ENCODE results near the gene SIM1. TPM values are rescaled to one million over a fixed set of nuclear protein-coding genes. Genes with fewer than 3 reads are reported as not detected.
A peak's percentile ranks its signal among the peaks of the same experiment; 100 is the strongest.

The SIM1 gene
- total RNA-seq, 1 experiment from 2014 or later = 0.17 TPM

GRCh38 chr6:100426744-100427338 lies 37.9 kb downstream of the SIM1 start:
- H3K4me3 ChIP-seq (ENCODE audit: low read depth, low read length, poor library complexity, severe bottlenecking) = no peak overlapping the region
- BruUV-seq (replicated peaks) = no TSS peak
- no peak for TF ChIP-seq EZH2 (IDR thresholded peaks at IDR 0.05; ENCODE audit: borderline replicate concordance, low read depth, low read length, poor library complexity, severe bottlenecking)
- TF ChIP-seq CTCF (conservative IDR thresholded peaks at IDR 0.05; ENCODE audit: low read depth, low read length) = no peak
- ChIA-PET CTCF (no interaction called here), POLR2A (ENCODE audit: low non-redundant PET) (no interaction called here)
- H3K27ac ChIP-seq (ENCODE audit: low read depth, low read length, poor library complexity, severe bottlenecking) = no peak overlapping the region
- no peaks in the 10 kb centered on the region for H3K27me3 ChIP-seq (replicated peaks; ENCODE audit: insufficient read depth, low read depth, low read length, poor library complexity)
- H3K36me3 ChIP-seq (ENCODE audit: insufficient read depth, low read length, poor library complexity, severe bottlenecking) = no peaks in the 10 kb centered on the region
- H3K9me3 ChIP-seq (ENCODE audit: low read depth, low read length, poor library complexity, severe bottlenecking) = no peaks in the 10 kb centered on the region
- peaks cover 4% of the 10 kb centered on the region for H3K4me1 ChIP-seq (ENCODE audit: insufficient read depth, low read length, poor library complexity, severe bottlenecking)
- DNase-seq (ENCODE audit: low spot score) = no peak
- intact Hi-C loops (cut with micrococcal nuclease; ENCODE audit: unreplicated experiment) = no loop called here

- ChIA-PET POLR2A (ENCODE audit: low non-redundant PET) (no interaction called here), CTCF (no interaction called here)
- DNase-seq (ENCODE audit: low spot score) = peak; percentile 13
- Histone ChIP-seq H3K27me3 (replicated peaks; ENCODE audit: insufficient read depth, low read depth, low read length, poor library complexity) (no peaks in the 10 kb centered on the region), H3K27ac (ENCODE audit: low read depth, low read length, poor library complexity, severe bottlenecking) (no peak overlapping the region), H3K4me3 (ENCODE audit: low read depth, low read length, poor library complexity, severe bottlenecking) (no peak overlapping the region), H3K36me3 (ENCODE audit: insufficient read depth, low read length, poor library complexity, severe bottlenecking) (no peaks in the 10 kb centered on the region), H3K4me1 (ENCODE audit: insufficient read depth, low read length, poor library complexity, severe bottlenecking) (peaks cover 4% of the 10 kb centered on the region), H3K9me3 (ENCODE audit: low read depth, low read length, poor library complexity, severe bottlenecking) (no peaks in the 10 kb centered on the region)
- BruUV-seq (replicated peaks) = no TSS peak
- intact Hi-C loops (cut with micrococcal nuclease; ENCODE audit: unreplicated experiment) = no loop called here
- no peak for TF ChIP-seq CTCF (conservative IDR thresholded peaks at IDR 0.05; ENCODE audit: low read depth, low read length)
- no peak for TF ChIP-seq EZH2 (IDR thresholded peaks at IDR 0.05; ENCODE audit: borderline replicate concordance, low read depth, low read length, poor library complexity, severe bottlenecking)
Measured at GRCh38 chr6:100426241-100426640, 38.5 kb downstream of the SIM1 start.

GRCh38 chr6:100420711-100421110 lies 44.0 kb downstream of the SIM1 start:
- no peak for TF ChIP-seq EZH2 (IDR thresholded peaks at IDR 0.05; ENCODE audit: borderline replicate concordance, low read depth, low read length, poor library complexity, severe bottlenecking)
- no peak for TF ChIP-seq CTCF (conservative IDR thresholded peaks at IDR 0.05; ENCODE audit: low read depth, low read length)
- no peaks in the 10 kb centered on the region for H3K27me3 ChIP-seq (replicated peaks; ENCODE audit: insufficient read depth, low read depth, low read length, poor library complexity)
- no peak overlapping the region for H3K4me3 ChIP-seq (ENCODE audit: low read depth, low read length, poor library complexity, severe bottlenecking)
- H3K9me3 ChIP-seq (ENCODE audit: low read depth, low read length, poor library complexity, severe bottlenecking) = no peaks in the 10 kb centered on the region
- intact Hi-C loops (cut with micrococcal nuclease; ENCODE audit: unreplicated experiment) = no loop called here
- no peaks in the 10 kb centered on the region for H3K4me1 ChIP-seq (ENCODE audit: insufficient read depth, low read length, poor library complexity, severe bottlenecking)
- no TSS peak for BruUV-seq (replicated peaks)
- H3K27ac ChIP-seq (ENCODE audit: low read depth, low read length, poor library complexity, severe bottlenecking) = no peak overlapping the region
- no peaks in the 10 kb centered on the region for H3K36me3 ChIP-seq (ENCODE audit: insufficient read depth, low read length, poor library complexity, severe bottlenecking)
- ChIA-PET CTCF (no interaction called here), POLR2A (ENCODE audit: low non-redundant PET) (no interaction called here)
- DNase-seq (ENCODE audit: low spot score) = peak; percentile 6

Measured in A673 (cell line).